Measurements from ENCODE around the gene CBX4. TPM values are rescaled to one million over a fixed set of nuclear protein-coding genes. Genes with fewer than 3 reads are reported as not detected.

CBX4 gene
- total and polyA plus RNA-seq, 2 of the 13 experiments (the other 11 are each of a cell fraction or from before 2014, with no cell fraction given) = 25.8 to 50.8 TPM

GRCh38 chr17:79831265-79832217, 7.7 kb downstream of the CBX4 start (continued):
- TF ChIP-seq ATF4 (CRISPR knock-in tag; IDR thresholded peaks at IDR 0.05) = 0 out of 4 replicates have a peak, but pooled peaks of 1 of the 2 experiments have one; percentile 35
- TF ChIP-seq, protein P1, sequence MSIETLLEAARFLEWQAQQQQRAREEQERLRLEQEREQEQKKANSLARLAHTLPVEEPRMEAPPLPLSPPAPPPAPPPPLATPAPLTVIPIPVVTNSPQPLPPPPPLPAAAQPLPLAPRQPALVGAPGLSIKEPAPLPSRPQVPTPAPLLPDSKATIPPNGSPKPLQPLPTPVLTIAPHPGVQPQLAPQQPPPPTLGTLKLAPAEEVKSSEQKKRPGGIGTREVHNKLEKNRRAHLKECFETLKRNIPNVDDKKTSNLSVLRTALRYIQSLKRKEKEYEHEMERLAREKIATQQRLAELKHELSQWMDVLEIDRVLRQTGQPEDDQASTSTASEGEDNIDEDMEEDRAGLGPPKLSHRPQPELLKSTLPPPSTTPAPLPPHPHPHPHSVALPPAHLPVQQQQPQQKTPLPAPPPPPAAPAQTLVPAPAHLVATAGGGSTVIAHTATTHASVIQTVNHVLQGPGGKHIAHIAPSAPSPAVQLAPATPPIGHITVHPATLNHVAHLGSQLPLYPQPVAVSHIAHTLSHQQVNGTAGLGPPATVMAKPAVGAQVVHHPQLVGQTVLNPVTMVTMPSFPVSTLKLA (IDR thresholded peaks at IDR 0.05) = no peak
- TF ChIP-seq ZNF138 (CRISPR knock-in tag; IDR thresholded peaks at IDR 0.05; ENCODE audit: low read depth) = no peak
- TF ChIP-seq BCL6 (CRISPR knock-in tag; IDR thresholded peaks at IDR 0.05) = peak; percentile 38; the same call in 1 of the 2 replicates
- TF ChIP-seq RFXANK (CRISPR knock-in tag; IDR thresholded peaks at IDR 0.05) = no peak
- TF ChIP-seq GABPB1 (CRISPR knock-in tag; IDR thresholded peaks at IDR 0.05) = no peak; the same call in none of the 2 replicates
- TF ChIP-seq RARA (CRISPR knock-in tag; IDR thresholded peaks at IDR 0.05) = peak; percentile 61
- TF ChIP-seq PHF5A (CRISPR knock-in tag; IDR thresholded peaks at IDR 0.05; ENCODE audit: low read depth, unreplicated experiment) = no peak
- no peak for TF ChIP-seq RBM22 (optimal IDR thresholded peaks at IDR 0.05; ENCODE audit: low read length)
- TF ChIP-seq RXRA (CRISPR knock-in tag; IDR thresholded peaks at IDR 0.05) = peak; percentile 65
- TF ChIP-seq MED1 (CRISPR knock-in tag; IDR thresholded peaks at IDR 0.05) = 0 out of 2 replicates have a peak, but pooled peaks have one; percentile 15
- no peak for TF ChIP-seq IKZF1 (IDR thresholded peaks at IDR 0.05)
- no peak for TF ChIP-seq MTA3 (CRISPR knock-in tag; IDR thresholded peaks at IDR 0.05)
- TF ChIP-seq ZBTB42 (CRISPR knock-in tag; IDR thresholded peaks at IDR 0.05) = no peak; the same call in 1 of the 2 replicates
- TF ChIP-seq, protein P2, sequence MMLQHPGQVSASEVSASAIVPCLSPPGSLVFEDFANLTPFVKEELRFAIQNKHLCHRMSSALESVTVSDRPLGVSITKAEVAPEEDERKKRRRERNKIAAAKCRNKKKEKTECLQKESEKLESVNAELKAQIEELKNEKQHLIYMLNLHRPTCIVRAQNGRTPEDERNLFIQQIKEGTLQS (CRISPR knock-in tag; IDR thresholded peaks at IDR 0.05) = no peak; the same call in 1 of the 2 replicates
- TF ChIP-seq ZNF414 (CRISPR knock-in tag; IDR thresholded peaks at IDR 0.05) = peak; percentile 90
- TF ChIP-seq, protein P3, sequence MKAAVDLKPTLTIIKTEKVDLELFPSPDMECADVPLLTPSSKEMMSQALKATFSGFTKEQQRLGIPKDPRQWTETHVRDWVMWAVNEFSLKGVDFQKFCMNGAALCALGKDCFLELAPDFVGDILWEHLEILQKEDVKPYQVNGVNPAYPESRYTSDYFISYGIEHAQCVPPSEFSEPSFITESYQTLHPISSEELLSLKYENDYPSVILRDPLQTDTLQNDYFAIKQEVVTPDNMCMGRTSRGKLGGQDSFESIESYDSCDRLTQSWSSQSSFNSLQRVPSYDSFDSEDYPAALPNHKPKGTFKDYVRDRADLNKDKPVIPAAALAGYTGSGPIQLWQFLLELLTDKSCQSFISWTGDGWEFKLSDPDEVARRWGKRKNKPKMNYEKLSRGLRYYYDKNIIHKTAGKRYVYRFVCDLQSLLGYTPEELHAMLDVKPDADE (CRISPR knock-in tag; IDR thresholded peaks at IDR 0.05) = no peak
- TF ChIP-seq ZFP36L2 (CRISPR knock-in tag; IDR thresholded peaks at IDR 0.05) = no peak
- TF ChIP-seq SKIL (CRISPR knock-in tag; IDR thresholded peaks at IDR 0.05; ENCODE audit: borderline replicate concordance) = peak; percentile 63
- peak; percentile 11; the same call in 1 of the 2 replicates for TF ChIP-seq ATAD3A (CRISPR knock-in tag; IDR thresholded peaks at IDR 0.05)
- peak; percentile 2; the same call in 1 of the 2 replicates for TF ChIP-seq ZNF713 (CRISPR knock-in tag; IDR thresholded peaks at IDR 0.05)
- peak; percentile 45; the same call in 1 of the 2 replicates for TF ChIP-seq TMF1 (CRISPR knock-in tag; IDR thresholded peaks at IDR 0.05; ENCODE audit: low read depth)
